Heart right ventricle (tissue), 16 donors: Measurements from ENCODE around the gene TMPRSS6. TPM values are rescaled to one million over a fixed set of nuclear protein-coding genes. Genes with fewer than 3 reads are reported as not detected.

Source experiments
- ATAC-seq, 8 donors: fragments of 200-7000 bp; cut with Tn5 transposase; one replicate each; pipeline ENCODE4 v1.9.1; 2020; ENCODE audit warnings: mild to moderate bottlenecking in 8 of 8, moderate library complexity in 8 of 8, moderate number of reproducible peaks in 1 of 8
- DNase-seq, 2 donors: peaks; one replicate each; pipeline ENCODE4 v3.0.0-alpha.2; 2020
- H3K27ac ChIP-seq, 10 donors: fragments of 200-600 bp; sonication (generic) in 2 of 10; one replicate each; pipeline versions ENCODE4 v1.5.0 to v1.8.0; 2020 to 2022; ENCODE audit warnings: mild to moderate bottlenecking in 3 of 10
- H3K27me3 ChIP-seq, 7 donors: fragments of 200-600 bp; one replicate each; pipeline ENCODE4 v1.8.0; 2021 to 2022; ENCODE audit warnings: mild to moderate bottlenecking in 2 of 7
- H3K36me3 ChIP-seq, 9 donors: fragments of 200-600 bp; sonication (generic) in 1 of 9; one replicate each; pipeline versions ENCODE4 v1.5.0 to v1.8.0; 2020 to 2022; ENCODE audit warnings: mild to moderate bottlenecking in 2 of 9
- H3K4me1 ChIP-seq, 9 donors: fragments of 200-600 bp; sonication (generic) in 1 of 9; one replicate each; pipeline versions ENCODE4 v1.5.0 to v1.8.0; 2020 to 2022; ENCODE audit warnings: mild to moderate bottlenecking in 4 of 9
- H3K4me3 ChIP-seq, 10 donors: fragments of 200-600 bp; sonication (generic) in 2 of 10; one replicate each; pipeline versions ENCODE4 v1.5.0 to v1.8.0; 2020 to 2022; ENCODE audit warnings: mild to moderate bottlenecking in 7 of 10, moderate library complexity in 2 of 10
- H3K9me3 ChIP-seq, 11 donors: fragments of 200-600 bp in 10 of 11; sonication (generic) in 2 of 11; one replicate each; pipeline versions ENCODE4 v1.5.0 to v1.8.0; 2013 to 2022; ENCODE audit warnings: mild to moderate bottlenecking in 2 of 11, control low read depth in 1 of 11, moderate library complexity in 1 of 11
- CTCF ChIP-seq, 9 donors: fragments of 200-600 bp; sonication (generic) in 2 of 9; IDR thresholded peaks; one replicate each; pipeline versions ENCODE4 v1.5.0 to v1.8.0; 2021 to 2022; ENCODE audit warnings: antibody characterized with exemption in 9 of 9, mild to moderate bottlenecking in 5 of 9, moderate library complexity in 1 of 9
- WGBS, 2 donors: extraction: QIAGEN DNeasy Blood & Tissue Kit; methylation state at CpG; one replicate each; pipeline ENCODE4 v1.1.7; 2013; ENCODE audit warnings: inconsistent platforms in 1 of 2; 5-methylcytosine and 5-hydroxymethylcytosine counted together
- intact Hi-C, 10 donors: fragments of 100-400 bp; cut with DNase I; formaldehyde crosslinking; loops; one replicate each; pipeline versions ENCODE4 v1.11.1 to v1.14.2; 2022
- polyA plus RNA-seq, 2 donors: library from polyadenylated mRNA; stranded (reverse); fragments of 200-250 nt; gene quantifications; one replicate each; pipeline ENCODE4 v1.2.3, GENCODE V29; 2013
- total RNA-seq, 10 donors: library from RNA; stranded (reverse); fragmentation: NEBNext Ultra II Directional in 3 of 10; extraction: Animal tissue kit (Norgen Biotek cat#: 25700) in 3 of 10; gene quantifications; one replicate each; pipeline versions ENCODE4 v1.2.1 to v1.2.4, GENCODE V29; 2021 to 2023
- donor health status: Arrhythmogenic right ventricular cardiomyopathy.
- donor health status: ischemic (EF 13 %, LVEDD 7.1; RV severe dilation, severe dysfunction).
- donor health status: healthy with polysubstance abuse.
- donor health status: DM: no; HTN: yes; CAD: no.
- donor health status: DM: no; HTN: no; CAD: no.
- donor health status: ischemic (EF 25% LVEDD 6.9; RV normal size, moderate dysfunction).
- donor health status: ischemic (EF 25% LVEDD 5.7; RV mildly dilated, moderate dysfunction).
- donor health status: healthy.
- donor health status: DM: yes; HTN: yes; CAD: no.
- donor health status: Ischemic cardiomyopathy.
- donor health status: ischemic (EF 35%, LVEDD 5.7; RV mildly dilated, moderate dysfunction).
- donor health status: nonischemic (EF 11% LVEDD 7.7; RV severe dilation, severe dysfunction).
- donor health status: DM: yes; HTN: yes; CAD: no.
- donor health status: PGD.
- donor health status: ischemic (EF 29% LVEDD 5.4; RV normal size, mild dysfunction).
- donor health status: nonischemic (EF 23%, LVEDD 6.1; RV moderate dilation, normal function).

The TMPRSS6 gene
- total and polyA plus RNA-seq, 12 donors, result not detected

- Histone ChIP-seq H3K27me3 (peaks cover 0 to 27% (median 8%) of the 10 kb centered on the region in 7 donors), H3K9me3 (no peaks in the 10 kb centered on the region), H3K27ac (no peak overlapping the region), H3K36me3 (no peaks in the 10 kb centered on the region), H3K4me1 (peaks cover 0 to 8% (median 0%) of the 10 kb centered on the region in 9 donors), H3K4me3 (no peak overlapping the region)
- peak in 3 of 8 donors; percentile 7 to 10 (median 9) for ATAC-seq
- peak in 1 of 2 donors; percentile 2 for DNase-seq
- intact Hi-C loops, result loop anchor here in 6 of 10 donors (5.0 to 10.0 kb wide), 5 partner anchors 66 to 259 kb away; no protein-coding TSS in a partner anchor
- no peak for TF ChIP-seq CTCF (IDR thresholded peaks at IDR 0.05)
- 67 to 76% methylated on average over 7 of the region's 7 CpGs for WGBS, 2 donors
These were observed 66.2 kb downstream of the TMPRSS6 start for GRCh38 chr22:37043209-37043827.

- intact Hi-C loops, result loop anchor here in 1 of 10 donors (10.0 kb wide), 1 partner anchor 255 kb away; no protein-coding TSS in a partner anchor
- WGBS, 2 donors, result 83% methylated on average over 2 of the region's 2 CpGs
- Histone ChIP-seq H3K27ac (no peak overlapping the region), H3K9me3 (no peaks in the 10 kb centered on the region), H3K4me3 (no peak overlapping the region), H3K36me3 (no peaks in the 10 kb centered on the region), H3K27me3 (peaks cover 0 to 44% (median 25%) of the 10 kb centered on the region in 7 donors), H3K4me1 (peaks cover 0 to 8% (median 0%) of the 10 kb centered on the region in 9 donors)
- ATAC-seq (no peak), DNase-seq (no peak)
- no peak for TF ChIP-seq CTCF (IDR thresholded peaks at IDR 0.05)
These were observed 70.0 kb downstream of the TMPRSS6 start for GRCh38 chr22:37039466-37039865.

GRCh38 chr22:37037669-37038068 lies 71.8 kb downstream of the TMPRSS6 start:
- intact Hi-C loops, result loop anchor here in 1 of 10 donors (10.0 kb wide), 1 partner anchor 253 kb away; no protein-coding TSS in a partner anchor
- no peak for DNase-seq
- H3K9me3 ChIP-seq, result no peaks in the 10 kb centered on the region
- H3K27me3 ChIP-seq, result peaks cover 0 to 37% (median 29%) of the 10 kb centered on the region in 7 donors
- no peak for TF ChIP-seq CTCF (IDR thresholded peaks at IDR 0.05)
- no peak for ATAC-seq
- no peaks in the 10 kb centered on the region for H3K36me3 ChIP-seq
- no peak overlapping the region for H3K4me3 ChIP-seq
- 52 to 54% methylated on average over 14 of the region's 14 CpGs for WGBS, 2 donors
- H3K27ac ChIP-seq, result no peak overlapping the region
- peaks cover 0 to 5% (median 0%) of the 10 kb centered on the region in 9 donors for H3K4me1 ChIP-seq

- 84% methylated on average over 11 of the region's 11 CpGs for WGBS, 2 donors
- Histone ChIP-seq H3K9me3 (no peaks in the 10 kb centered on the region), H3K27ac (no peak overlapping the region), H3K4me3 (no peak overlapping the region), H3K36me3 (no peaks in the 10 kb centered on the region), H3K27me3 (peaks cover 0 to 33% (median 25%) of the 10 kb centered on the region in 7 donors), H3K4me1 (peaks cover 0 to 9% (median 0%) of the 10 kb centered on the region in 9 donors)
- TF ChIP-seq CTCF (IDR thresholded peaks at IDR 0.05), result no peak
- DNase-seq, result no peak
- intact Hi-C loops, result loop anchor here in 1 of 10 donors (10.0 kb wide), 1 partner anchor 252 kb away; no protein-coding TSS in a partner anchor
- ATAC-seq, result no peak
These were observed 72.7 kb downstream of the TMPRSS6 start for GRCh38 chr22:37036655-37037377.
